ENCODE results near the gene NOL12.
"Not testable (repeated sequence)": the region's sequence is repeated elsewhere in the genome, so short reads cannot be mapped to it uniquely, and the experiment has no call there.

Gene NOL12

DNA sequence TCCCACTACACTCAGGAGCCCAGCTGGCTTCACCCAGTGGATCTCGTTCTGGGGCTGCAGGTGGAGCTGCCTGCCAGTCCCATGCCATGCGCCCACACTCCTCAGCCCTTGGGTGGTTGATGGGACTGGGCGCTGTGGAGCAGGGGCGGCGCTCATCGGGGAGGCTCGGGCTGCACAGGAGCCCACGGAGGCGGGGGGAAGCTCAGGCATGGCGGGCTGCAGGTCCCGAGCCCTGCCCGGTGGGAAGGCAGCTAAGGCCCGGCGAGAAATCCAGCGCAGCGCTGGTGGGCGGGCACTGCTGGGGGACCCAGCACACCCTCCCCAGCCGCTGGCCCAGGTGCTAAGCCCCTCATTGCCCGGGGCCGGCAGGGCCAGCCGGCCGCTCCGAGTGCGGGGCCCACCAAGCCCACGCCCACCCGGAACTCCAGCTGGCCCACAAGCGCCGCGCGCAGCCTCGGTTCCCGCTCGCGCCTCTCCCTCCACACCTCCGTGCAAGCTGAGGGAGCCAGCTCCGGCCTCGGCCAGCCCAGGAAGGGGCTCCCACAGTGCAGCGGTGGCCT, 31.7 kb downstream of the NOL12 start:
- CTCF ChIA-PET; H3K9me3 ChIP-seq (ENCODE audit: control extremely low read depth in 1 of 5, control insufficient read depth in 4 of 5, insufficient read depth in 2 of 5, low read depth in 1 of 5, low read length in 4 of 5); DNase-seq; H3K4me3 ChIP-seq (ENCODE audit: control insufficient read depth in 1 of 7, extremely low read depth in 1 of 7, insufficient read depth in 4 of 7, low read depth in 2 of 7, low read length in 6 of 7); POLR2A ChIA-PET; H3K36me3 ChIP-seq (ENCODE audit: control insufficient read depth in 4 of 4, insufficient read depth in 4 of 4, low read length in 3 of 4); H3K27ac ChIP-seq (ENCODE audit: insufficient read depth in 1 of 2, low read depth in 1 of 2, low read length in 2 of 2, poor library complexity in 1 of 2, severe bottlenecking in 2 of 2); H3K27me3 ChIP-seq (replicated peaks in 2 of 5; ENCODE audit: control insufficient read depth in 4 of 5, insufficient read depth in 5 of 5, low read length in 4 of 5); H3K4me1 ChIP-seq (ENCODE audit: control extremely low read depth in 1 of 4, control insufficient read depth in 4 of 4, insufficient read depth in 4 of 4, low read length in 3 of 4): not testable (repeated sequence)
- 94% methylated on average over 33 of the region's 38 CpGs for WGBS (ENCODE audit: insufficient coverage)

GRCh38 chr22:37725551-37726240, 39.6 kb downstream of the NOL12 start:
- H3K36me3 ChIP-seq (ENCODE audit: control insufficient read depth in 4 of 4, insufficient read depth in 4 of 4, low read length in 3 of 4) = no peaks in the 10 kb centered on the region
- no peak overlapping the region for H3K27ac ChIP-seq (ENCODE audit: insufficient read depth in 1 of 2, low read depth in 1 of 2, low read length in 2 of 2, poor library complexity in 1 of 2, severe bottlenecking in 2 of 2)
- no peaks in the 10 kb centered on the region for H3K9me3 ChIP-seq (ENCODE audit: control extremely low read depth in 1 of 5, control insufficient read depth in 4 of 5, insufficient read depth in 2 of 5, low read depth in 1 of 5, low read length in 4 of 5)
- 98% methylated on average over 13 of the region's 25 CpGs for WGBS (ENCODE audit: insufficient coverage)
- ChIA-PET CTCF (no interaction called here), POLR2A (no interaction called here)
- no peak overlapping the region for H3K4me3 ChIP-seq (ENCODE audit: control insufficient read depth in 1 of 7, extremely low read depth in 1 of 7, insufficient read depth in 4 of 7, low read depth in 2 of 7, low read length in 6 of 7)
- H3K4me1 ChIP-seq (ENCODE audit: control extremely low read depth in 1 of 4, control insufficient read depth in 4 of 4, insufficient read depth in 4 of 4, low read length in 3 of 4) = peaks cover 0 to 32% (median 25%) of the 10 kb centered on the region in 4 experiments
- no peaks in the 10 kb centered on the region for H3K27me3 ChIP-seq (replicated peaks in 2 of 5; ENCODE audit: control insufficient read depth in 4 of 5, insufficient read depth in 5 of 5, low read length in 4 of 5)
- no peak for DNase-seq

DNA sequence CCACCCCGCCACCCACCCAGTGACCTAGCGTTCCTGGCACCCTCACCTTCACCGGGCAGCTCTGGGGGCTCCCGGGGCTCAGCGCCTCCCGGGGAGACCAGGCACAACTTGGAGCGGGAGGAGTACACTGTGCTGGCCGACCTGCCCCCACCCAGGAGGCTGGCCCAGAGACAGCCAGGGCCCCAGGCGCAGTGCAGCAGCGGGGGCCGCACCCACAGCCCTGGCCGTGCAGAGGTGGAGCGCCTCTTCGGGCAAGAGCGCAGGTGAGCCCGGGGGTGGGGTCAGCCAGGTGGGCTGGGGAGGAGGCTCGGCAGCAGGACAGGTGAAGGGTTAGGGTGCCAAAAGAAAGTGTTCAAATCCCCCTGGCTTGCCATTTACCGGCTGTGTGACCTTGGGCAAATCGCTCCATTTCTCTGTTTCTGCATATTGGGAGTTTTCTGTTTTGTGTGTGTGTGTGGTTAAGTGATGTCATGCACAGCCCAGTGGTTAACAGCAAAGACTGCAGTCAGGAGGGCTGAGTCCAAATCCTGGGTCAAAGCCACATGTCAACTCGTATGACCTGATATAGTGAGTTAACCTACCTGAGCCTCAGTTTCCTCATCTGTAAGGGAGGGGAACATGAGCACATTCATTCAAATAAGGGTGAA, 40.2 kb downstream of the NOL12 start:
- H3K4me3 ChIP-seq (ENCODE audit: control insufficient read depth in 1 of 7, extremely low read depth in 1 of 7, insufficient read depth in 4 of 7, low read depth in 2 of 7, low read length in 6 of 7) = no peak overlapping the region
- H3K9me3 ChIP-seq (ENCODE audit: control extremely low read depth in 1 of 5, control insufficient read depth in 4 of 5, insufficient read depth in 2 of 5, low read depth in 1 of 5, low read length in 4 of 5) = no peaks in the 10 kb centered on the region
- H3K36me3 ChIP-seq (ENCODE audit: control insufficient read depth in 4 of 4, insufficient read depth in 4 of 4, low read length in 3 of 4) = no peaks in the 10 kb centered on the region
- no peak overlapping the region for H3K27ac ChIP-seq (ENCODE audit: insufficient read depth in 1 of 2, low read depth in 1 of 2, low read length in 2 of 2, poor library complexity in 1 of 2, severe bottlenecking in 2 of 2)
- WGBS (ENCODE audit: insufficient coverage) = 92% methylated on average over 18 of the region's 20 CpGs
- CTCF ChIA-PET = no interaction called here
- peak in 2 of 3 donors; percentile 56 to 67 for DNase-seq
- H3K4me1 ChIP-seq (ENCODE audit: control extremely low read depth in 1 of 4, control insufficient read depth in 4 of 4, insufficient read depth in 4 of 4, low read length in 3 of 4) = peaks cover 0 to 39% (median 31%) of the 10 kb centered on the region in 4 experiments
- POLR2A ChIA-PET = interaction anchor here (0.6 kb wide), 1 partner anchor 17 kb away, joined by 3 read pairs; no protein-coding TSS in a partner anchor
- H3K27me3 ChIP-seq (replicated peaks in 2 of 5; ENCODE audit: control insufficient read depth in 4 of 5, insufficient read depth in 5 of 5, low read length in 4 of 5) = no peaks in the 10 kb centered on the region

- Histone ChIP-seq H3K4me1 (ENCODE audit: control extremely low read depth in 1 of 4, control insufficient read depth in 4 of 4, insufficient read depth in 4 of 4, low read length in 3 of 4) (peaks cover 0 to 46% (median 31%) of the 10 kb centered on the region in 4 experiments), H3K36me3 (ENCODE audit: control insufficient read depth in 4 of 4, insufficient read depth in 4 of 4, low read length in 3 of 4) (no peaks in the 10 kb centered on the region), H3K9me3 (ENCODE audit: control extremely low read depth in 1 of 5, control insufficient read depth in 4 of 5, insufficient read depth in 2 of 5, low read depth in 1 of 5, low read length in 4 of 5) (no peaks in the 10 kb centered on the region), H3K27ac (ENCODE audit: insufficient read depth in 1 of 2, low read depth in 1 of 2, low read length in 2 of 2, poor library complexity in 1 of 2, severe bottlenecking in 2 of 2) (peak overlapping the region in 1 of 2 experiments; percentile 32), H3K4me3 (ENCODE audit: control insufficient read depth in 1 of 7, extremely low read depth in 1 of 7, insufficient read depth in 4 of 7, low read depth in 2 of 7, low read length in 6 of 7) (peak overlapping the region in 3 of 7 experiments; percentile 27 to 48 (median 34)), H3K27me3 (replicated peaks in 2 of 5; ENCODE audit: control insufficient read depth in 4 of 5, insufficient read depth in 5 of 5, low read length in 4 of 5) (no peaks in the 10 kb centered on the region)
- WGBS (ENCODE audit: insufficient coverage) = 100% methylated on average over 1 of the region's 1 CpG
- POLR2A ChIA-PET = interaction anchor here (0.6 kb wide), 2 partner anchors 12 to 67 kb away, joined by 3 to 10 read pairs; no protein-coding TSS in a partner anchor
- CTCF ChIA-PET = interaction anchor here (0.9 to 1.6 kb wide), 2 partner anchors 16 to 53 kb away, joined by 3 to 5 read pairs; no protein-coding TSS in a partner anchor
- DNase-seq = no peak
Measured at GRCh38 chr22:37728620-37729019, 42.5 kb downstream of the NOL12 start.

- Histone ChIP-seq H3K4me1 (ENCODE audit: control extremely low read depth in 1 of 4, control insufficient read depth in 4 of 4, insufficient read depth in 4 of 4, low read length in 3 of 4) (peaks cover 0 to 44% (median 29%) of the 10 kb centered on the region in 4 experiments), H3K36me3 (ENCODE audit: control insufficient read depth in 4 of 4, insufficient read depth in 4 of 4, low read length in 3 of 4) (no peaks in the 10 kb centered on the region), H3K27ac (ENCODE audit: insufficient read depth in 1 of 2, low read depth in 1 of 2, low read length in 2 of 2, poor library complexity in 1 of 2, severe bottlenecking in 2 of 2) (no peak overlapping the region), H3K4me3 (ENCODE audit: control insufficient read depth in 1 of 7, extremely low read depth in 1 of 7, insufficient read depth in 4 of 7, low read depth in 2 of 7, low read length in 6 of 7) (no peak overlapping the region), H3K27me3 (replicated peaks in 2 of 5; ENCODE audit: control insufficient read depth in 4 of 5, insufficient read depth in 5 of 5, low read length in 4 of 5) (no peaks in the 10 kb centered on the region), H3K9me3 (ENCODE audit: control extremely low read depth in 1 of 5, control insufficient read depth in 4 of 5, insufficient read depth in 2 of 5, low read depth in 1 of 5, low read length in 4 of 5) (no peaks in the 10 kb centered on the region)
- WGBS (ENCODE audit: insufficient coverage) = 96% methylated on average over 8 of the region's 13 CpGs
- ChIA-PET POLR2A (no interaction called here), CTCF (interaction anchor here (0.8 to 1.1 kb wide), 3 partner anchors 9 to 48 kb away, joined by 3 read pairs; no protein-coding TSS in a partner anchor)
- DNase-seq = peak; percentile 37 to 73 (median 70)
Measured at GRCh38 chr22:37731804-37732471, 45.8 kb downstream of the NOL12 start.

GRCh38 chr22:37732699-37733607, 46.8 kb downstream of the NOL12 start:
- H3K9me3 ChIP-seq (ENCODE audit: control extremely low read depth in 1 of 5, control insufficient read depth in 4 of 5, insufficient read depth in 2 of 5, low read depth in 1 of 5, low read length in 4 of 5) = no peaks in the 10 kb centered on the region
- ChIA-PET CTCF (interaction anchor here (0.7 to 1.1 kb wide), 4 partner anchors 8 to 74 kb away, joined by 3 to 4 read pairs (median 4); partner anchors contain the start of gene PDXP), POLR2A (no interaction called here)
- H3K27ac ChIP-seq (ENCODE audit: insufficient read depth in 1 of 2, low read depth in 1 of 2, low read length in 2 of 2, poor library complexity in 1 of 2, severe bottlenecking in 2 of 2) = no peak overlapping the region
- DNase-seq = no peak
- no peaks in the 10 kb centered on the region for H3K36me3 ChIP-seq (ENCODE audit: control insufficient read depth in 4 of 4, insufficient read depth in 4 of 4, low read length in 3 of 4)
- peaks cover 0 to 36% (median 24%) of the 10 kb centered on the region in 4 experiments for H3K4me1 ChIP-seq (ENCODE audit: control extremely low read depth in 1 of 4, control insufficient read depth in 4 of 4, insufficient read depth in 4 of 4, low read length in 3 of 4)
- 96% methylated on average over 14 of the region's 19 CpGs for WGBS (ENCODE audit: insufficient coverage)
- no peak overlapping the region for H3K4me3 ChIP-seq (ENCODE audit: control insufficient read depth in 1 of 7, extremely low read depth in 1 of 7, insufficient read depth in 4 of 7, low read depth in 2 of 7, low read length in 6 of 7)
- H3K27me3 ChIP-seq (replicated peaks in 2 of 5; ENCODE audit: control insufficient read depth in 4 of 5, insufficient read depth in 5 of 5, low read length in 4 of 5) = no peaks in the 10 kb centered on the region
